Suppressor macrophage (primary cell): ENCODE data around the gene POLD4.
A peak's percentile ranks its signal among the peaks of the same experiment; 100 is the strongest.

Experiments used
- DNase-seq, 4 experiments: peaks; one replicate each; pipeline ENCODE4 v3.0.0-alpha.2; 2020 to 2022

POLD4 gene

DNA sequence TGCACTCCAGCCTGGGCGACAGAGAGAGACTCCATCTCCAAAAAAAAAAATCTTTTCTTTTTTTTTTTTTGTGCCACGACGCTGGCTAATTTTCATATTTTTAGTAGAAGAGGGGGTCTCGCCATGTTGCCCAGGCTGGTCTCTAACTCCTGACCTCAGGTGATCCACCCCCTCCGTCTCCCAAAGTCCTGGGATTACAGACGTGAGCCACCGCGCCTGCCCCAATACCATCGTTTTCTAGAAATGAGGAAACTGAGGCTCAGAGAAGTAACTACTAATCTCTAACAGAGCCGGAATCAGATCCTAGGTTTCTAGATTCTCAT is 36.5 kb downstream of the POLD4 start:
- no peak for DNase-seq

DNA sequence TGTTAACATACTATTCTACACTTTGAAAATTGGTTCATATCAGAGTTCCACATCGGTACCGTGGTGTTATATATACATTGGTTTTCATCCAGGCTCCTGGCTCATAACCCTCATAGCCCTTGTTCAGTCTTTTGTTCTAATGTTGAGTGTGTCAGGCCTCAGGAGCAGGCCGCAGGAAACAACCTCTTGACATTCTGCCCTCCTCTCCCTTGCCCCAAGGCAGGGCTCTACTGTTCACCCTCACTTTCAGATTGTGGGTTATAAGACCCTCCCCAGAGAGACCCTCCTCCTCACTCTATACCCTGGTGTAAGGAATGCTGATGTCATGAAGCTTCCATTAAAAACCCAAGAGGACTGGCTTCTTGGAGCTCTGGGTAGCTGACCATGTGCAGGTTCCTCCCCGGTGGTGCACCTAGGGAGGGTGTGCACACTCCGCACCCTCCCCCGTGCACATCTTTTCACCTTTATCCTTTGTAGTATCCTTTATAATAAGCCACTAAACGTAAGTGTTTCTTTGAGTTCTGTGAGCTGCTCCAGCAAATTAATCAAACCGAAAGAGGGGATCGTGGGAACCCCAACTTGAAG is 37.9 kb downstream of the POLD4 start:
- no peak for DNase-seq

- no peak for DNase-seq
These were observed 39.1 kb downstream of the POLD4 start for GRCh38 chr11:67314218-67314617.

DNA sequence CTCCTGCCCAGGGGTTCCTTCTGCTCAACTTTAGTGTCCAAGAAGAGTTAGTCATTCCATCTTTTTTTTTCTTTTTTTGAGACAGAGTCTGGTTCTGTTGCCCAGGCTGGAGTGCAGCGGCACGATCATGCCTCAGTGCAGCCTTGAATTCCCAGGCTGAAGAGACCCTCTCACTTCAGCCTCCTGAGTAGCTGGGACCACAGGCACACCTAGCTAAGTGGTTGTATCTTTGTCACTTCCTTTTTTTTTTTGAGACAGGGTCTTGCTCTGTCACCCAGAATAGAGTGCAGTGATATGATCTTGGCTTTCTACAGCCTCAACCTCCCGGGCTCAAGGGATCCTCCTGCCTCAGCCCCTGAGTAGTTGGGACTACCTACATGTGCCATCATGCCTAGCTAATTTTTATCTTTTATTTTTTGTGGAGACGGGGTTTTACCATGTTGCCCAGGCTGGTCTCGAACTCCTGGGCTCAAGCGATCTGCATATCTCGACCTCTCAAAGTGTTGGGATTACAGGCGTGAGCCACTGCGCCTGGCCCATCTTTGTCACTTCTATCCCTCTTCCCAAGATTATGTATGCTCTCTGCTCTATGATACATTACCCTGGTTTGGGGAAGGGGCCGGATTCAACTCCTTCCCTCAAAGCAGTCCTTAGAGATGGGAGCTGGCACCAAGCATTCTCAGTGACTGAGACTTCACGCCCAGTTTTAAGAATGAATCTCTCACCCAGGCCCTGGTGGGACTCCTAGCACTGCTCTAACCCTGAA is 40.0 kb downstream of the POLD4 start:
- no peak for DNase-seq

DNA sequence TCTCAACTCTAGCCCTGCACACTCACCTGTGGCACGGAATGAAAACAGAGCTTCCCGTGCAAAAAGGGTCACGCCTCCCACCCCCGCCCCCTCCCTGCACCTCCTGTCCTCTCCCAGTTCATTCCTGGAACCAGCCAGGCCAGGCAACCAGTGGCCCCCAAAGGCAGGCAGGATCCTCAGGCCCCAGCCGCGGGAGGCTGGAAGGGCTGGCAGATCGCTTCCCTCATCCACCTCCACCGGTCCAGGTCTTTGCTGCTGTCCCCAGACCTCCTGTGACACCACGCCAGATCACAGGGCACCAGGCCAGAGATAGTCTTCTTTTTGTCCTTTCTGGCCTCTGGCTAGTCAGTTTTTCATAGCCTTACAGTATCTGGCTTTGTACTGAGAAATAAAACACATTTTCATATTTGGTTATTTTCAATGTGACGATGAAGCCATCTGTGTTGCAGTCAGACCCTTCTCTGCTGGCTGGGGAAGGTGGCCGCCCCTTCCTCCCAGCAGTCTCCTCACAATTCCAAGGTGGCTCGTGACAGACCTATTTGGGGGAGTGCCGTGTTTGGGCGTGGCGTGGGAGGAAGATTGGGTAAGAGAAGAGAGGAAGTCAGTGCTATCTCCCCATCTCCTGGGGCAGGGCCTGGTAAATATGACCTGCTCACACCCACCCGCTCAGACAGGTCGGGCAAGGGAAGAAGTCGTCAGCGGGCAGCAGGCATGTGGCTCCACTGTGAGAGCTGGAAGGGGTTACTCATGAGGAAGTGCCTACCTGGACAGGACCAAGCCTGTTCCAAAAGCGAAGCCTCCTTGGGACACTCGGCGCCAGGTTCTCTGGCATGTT is 40.9 kb downstream of the POLD4 start:
- DNase-seq: peak; percentile 40 to 66 (median 61)

DNA sequence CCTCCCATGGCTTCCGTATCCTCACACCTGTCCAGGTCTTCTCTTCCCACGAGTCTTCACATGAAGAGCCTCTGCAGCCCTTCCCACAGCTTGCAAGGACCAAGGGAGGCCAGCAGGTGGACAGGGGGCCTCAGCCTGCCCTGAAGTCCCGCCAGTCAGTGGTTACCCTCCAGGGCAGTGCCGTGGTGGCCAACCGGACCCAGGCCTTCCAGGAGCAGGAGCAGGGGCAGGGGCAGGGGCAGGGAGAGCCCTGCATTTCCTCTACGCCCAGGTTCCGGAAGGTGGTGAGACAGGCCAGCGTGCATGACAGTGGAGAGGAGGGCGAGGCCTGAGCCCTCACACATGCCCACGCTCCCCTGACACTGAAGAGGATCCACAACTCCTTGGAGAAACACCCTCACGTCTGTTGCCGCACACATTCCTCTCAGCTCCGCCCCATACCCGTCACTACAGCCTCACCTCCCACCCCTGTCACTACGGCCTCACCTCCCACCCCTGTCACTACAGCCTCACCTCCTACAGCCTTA is 41.7 kb downstream of the POLD4 start:
- DNase-seq: no peak

DNA sequence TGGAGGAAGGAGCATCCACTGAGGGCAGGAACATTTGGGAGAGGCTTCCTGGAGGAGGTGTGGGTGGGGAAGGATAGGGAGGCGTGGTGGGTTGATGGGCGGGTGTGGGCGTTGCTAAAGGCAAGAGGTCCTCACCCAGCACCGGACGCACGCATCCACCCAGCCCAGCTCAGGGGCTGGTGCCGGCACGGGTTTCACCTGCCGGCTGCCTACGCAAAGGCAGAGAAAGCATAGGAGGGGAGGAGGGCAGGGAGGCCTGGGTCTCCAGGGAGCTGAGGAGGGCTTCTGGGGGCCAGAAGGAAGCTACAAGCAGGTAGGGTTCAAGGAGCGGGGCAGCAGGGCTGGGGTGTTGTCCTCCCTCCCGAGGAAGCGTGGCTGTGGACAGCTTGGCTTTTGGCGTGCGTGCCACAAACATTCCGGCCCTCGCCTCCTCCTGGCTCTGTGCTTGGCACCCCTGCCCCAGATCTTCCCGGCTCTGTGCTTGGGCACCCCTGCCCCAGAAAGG is 42.2 kb downstream of the POLD4 start:
- no peak for DNase-seq

- no peak for DNase-seq
These were observed 42.9 kb downstream of the POLD4 start for GRCh38 chr11:67310246-67311050.

DNA sequence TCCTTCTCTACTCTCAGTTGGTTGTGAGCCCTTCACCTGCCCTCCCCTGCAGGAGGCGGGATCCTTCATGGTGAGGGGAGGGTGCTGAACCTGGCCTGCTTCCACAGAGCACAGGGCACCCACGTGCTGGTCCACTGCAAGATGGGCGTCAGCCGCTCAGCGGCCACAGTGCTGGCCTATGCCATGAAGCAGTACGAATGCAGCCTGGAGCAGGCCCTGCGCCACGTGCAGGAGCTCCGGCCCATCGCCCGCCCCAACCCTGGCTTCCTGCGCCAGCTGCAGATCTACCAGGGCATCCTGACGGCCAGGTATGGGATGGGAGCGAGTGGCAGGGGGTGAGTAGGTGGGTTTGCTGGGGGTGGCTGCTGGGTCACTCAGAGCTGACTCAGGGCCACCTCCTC is 43.7 kb downstream of the POLD4 start:
- DNase-seq: no peak

GRCh38 chr11:67309166-67309565 is 44.2 kb downstream of the POLD4 start:
- DNase-seq: no peak

GRCh38 chr11:67308031-67308866 is 45.1 kb downstream of the POLD4 start:
- peak in 1 of 4 experiments; percentile 2 for DNase-seq

- peak in 1 of 4 experiments; percentile 1 for DNase-seq
These were observed 45.8 kb downstream of the POLD4 start for GRCh38 chr11:67307545-67308001.

DNA sequence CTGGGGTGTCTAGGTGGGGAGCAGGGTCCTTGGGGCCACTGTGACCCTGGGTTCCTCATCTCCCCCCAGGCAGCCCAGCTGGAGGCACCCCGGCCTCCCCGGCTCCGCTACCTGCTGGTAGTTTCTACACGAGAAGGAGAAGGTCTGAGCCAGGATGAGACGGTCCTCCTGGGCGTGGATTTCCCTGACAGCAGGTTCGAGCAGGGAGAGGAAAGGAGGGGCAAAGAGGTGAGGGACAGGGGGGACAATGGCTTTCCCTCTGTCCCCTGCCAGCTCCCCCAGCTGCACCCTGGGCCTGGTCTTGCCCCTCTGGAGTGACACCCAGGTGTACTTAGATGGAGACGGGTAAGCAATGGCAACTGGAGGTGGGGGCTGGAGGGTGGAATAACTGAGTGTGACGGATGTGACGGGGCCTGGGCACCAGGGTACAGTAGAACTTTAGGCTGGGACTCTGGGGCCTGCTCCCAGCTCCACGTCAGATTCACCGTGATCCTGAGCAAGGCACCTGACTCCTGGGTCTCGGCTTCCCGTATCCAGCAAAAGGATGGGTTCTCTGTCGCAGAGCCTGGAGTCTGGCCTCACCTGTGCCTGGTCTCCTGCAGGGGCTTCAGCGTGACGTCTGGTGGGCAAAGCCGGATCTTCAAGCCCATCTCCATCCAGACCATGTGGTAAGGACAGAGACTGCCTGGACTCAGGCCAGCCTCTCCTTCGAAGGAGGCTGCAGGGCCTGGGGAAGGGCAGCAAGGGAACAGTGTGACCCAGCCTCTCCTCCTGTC is 46.4 kb downstream of the POLD4 start:
- peak in 1 of 4 experiments; percentile 2 for DNase-seq

DNA sequence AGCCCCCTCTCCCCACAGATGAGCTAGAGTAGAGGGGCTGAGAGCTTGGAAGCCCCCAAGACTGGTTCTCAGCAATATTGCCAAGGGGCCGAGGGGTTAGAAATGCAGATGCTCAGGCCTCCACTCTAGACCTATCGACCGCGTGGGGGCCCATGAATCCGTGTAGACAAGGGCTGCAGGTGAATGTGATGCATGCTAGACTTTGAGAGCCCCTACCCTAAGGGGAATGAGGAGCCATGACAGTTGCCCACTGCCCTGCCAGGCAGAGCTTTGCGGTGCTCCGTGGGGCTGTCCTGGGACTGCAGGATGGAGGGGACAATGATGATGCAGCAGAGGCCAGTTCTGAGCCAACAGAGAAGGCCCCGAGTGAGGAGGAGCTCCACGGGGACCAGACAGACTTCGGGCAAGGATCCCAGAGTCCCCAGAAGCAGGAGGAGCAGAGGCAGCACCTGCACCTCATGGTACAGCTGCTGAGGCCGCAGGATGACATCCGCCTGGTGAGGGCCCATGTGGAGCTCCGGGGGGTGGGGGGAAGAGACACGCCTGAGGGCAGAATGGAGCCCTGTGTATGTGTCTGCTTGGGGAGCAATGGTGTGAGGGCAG is 48.7 kb downstream of the POLD4 start:
- DNase-seq: peak in 1 of 4 experiments; percentile 1

DNA sequence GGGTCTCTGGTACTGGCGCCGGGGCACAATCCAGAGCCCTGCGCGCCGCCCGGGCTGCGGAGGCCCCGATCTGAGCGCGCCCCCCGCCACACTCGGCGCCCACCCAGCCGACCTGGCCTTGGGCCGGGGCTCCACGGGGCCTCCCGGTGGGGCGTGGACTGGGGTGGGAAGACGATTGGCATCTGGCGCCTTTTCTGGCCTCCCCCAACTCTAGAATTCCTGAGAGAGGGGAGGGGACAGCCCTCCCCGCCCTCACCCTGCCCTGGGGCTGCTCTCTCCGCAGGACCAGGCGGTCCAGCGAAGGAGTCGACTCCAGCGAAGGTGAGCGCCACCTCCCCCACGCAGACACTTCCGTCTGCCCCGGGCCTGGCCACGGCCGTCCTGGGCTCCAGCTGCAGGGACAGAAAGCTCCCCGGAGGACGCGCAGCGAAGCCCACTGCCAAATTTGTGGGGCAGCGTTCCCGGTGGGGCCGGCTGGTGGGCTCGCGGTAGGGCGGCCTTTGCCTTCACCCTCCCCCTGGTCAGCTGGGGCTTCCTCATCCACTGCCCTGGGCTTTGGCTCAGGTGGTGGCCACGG is 49.4 kb downstream of the POLD4 start:
- peak in 3 of 4 experiments; percentile 29 to 50 (median 36) for DNase-seq

- DNase-seq: peak; percentile 66 to 90 (median 81)
These were observed 50.1 kb downstream of the POLD4 start, which contains the start of gene SSH3 for GRCh38 chr11:67303132-67303834. Gene SSH3, plus strand, starts transcription at chr11:67303530. Its CDS starts 96 bp downstream, at chr11:67303626.

DNA sequence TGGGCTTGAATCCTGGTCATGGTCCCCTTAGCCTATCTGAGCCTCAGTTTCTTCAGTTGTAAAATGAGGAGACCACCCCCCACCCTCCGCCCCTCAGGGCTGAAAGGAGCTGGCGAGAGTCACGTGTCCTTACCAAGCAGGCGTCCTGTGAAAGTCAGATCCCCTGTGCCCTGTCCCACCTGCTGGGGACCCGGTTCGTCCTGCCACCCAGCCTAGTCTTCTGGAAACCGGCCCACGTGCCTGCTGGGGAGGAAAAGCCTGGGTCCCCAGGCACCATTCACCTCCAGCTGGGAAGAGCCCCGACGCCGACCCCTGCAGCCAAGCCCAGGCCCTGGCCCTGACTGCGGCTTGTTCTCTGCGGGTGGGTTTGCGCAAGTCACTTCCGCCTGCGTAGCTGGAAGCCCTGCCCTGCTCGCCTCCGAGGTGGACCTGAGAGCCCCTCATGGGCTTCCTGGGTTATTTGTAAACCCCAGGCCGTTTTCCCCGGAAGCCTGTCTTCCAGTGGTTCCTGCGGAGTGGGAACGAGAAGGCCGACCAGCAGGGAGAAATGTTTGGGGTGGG is 50.7 kb downstream of the POLD4 start:
- peak in 3 of 4 experiments; percentile 65 to 79 (median 71) for DNase-seq

DNA sequence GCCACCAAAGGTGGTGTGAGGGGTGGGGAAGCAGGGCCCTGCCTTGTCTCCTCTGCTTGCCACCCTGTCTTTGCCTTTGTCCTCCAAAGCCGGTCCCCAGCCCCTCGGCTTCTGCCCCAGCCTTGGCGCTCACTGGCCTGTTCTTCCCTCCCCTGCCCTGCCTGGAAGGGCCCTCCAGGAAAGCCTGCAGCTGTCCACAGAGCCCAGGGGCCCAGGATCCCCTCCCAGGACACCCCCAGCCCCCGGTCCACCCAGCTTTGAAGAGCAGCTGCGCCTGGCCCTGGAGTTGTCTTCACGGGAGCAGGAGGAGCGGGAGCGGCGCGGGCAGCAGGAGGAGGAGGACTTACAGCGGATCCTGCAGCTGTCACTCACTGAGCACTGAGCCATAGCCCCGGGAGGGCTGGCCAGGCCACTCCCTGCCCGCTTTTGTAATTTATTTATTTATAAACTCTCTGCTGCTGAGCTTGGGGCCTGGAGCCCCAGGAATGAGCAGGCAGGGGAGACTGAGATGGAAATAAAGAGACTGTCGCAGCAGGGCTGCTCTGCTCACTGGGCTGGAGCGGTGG is 51.3 kb downstream of the POLD4 start:
- peak in 3 of 4 experiments; percentile 61 to 72 (median 62) for DNase-seq
